Ovary (tissue), 9 donors: ENCODE results near the gene PARD3B. TPM values are rescaled to one million over a fixed set of nuclear protein-coding genes. Genes with fewer than 3 reads are reported as not detected.

Source experiments
- DNase-seq, 5 donors: peaks; one replicate each; pipeline ENCODE4 v3.0.0-alpha.2; 2019 to 2020
- H3K27ac ChIP-seq, 2 donors: fragments of 200-600 bp; one replicate each; pipeline versions ENCODE4 v1.5.1 to v1.8.0; 2019 to 2022
- H3K27me3 ChIP-seq: fragments of 200-600 bp; one replicate; pipeline ENCODE4 v1.8.0; 2022
- H3K36me3 ChIP-seq: fragments of 200-600 bp; sonication (generic); one replicate; pipeline ENCODE4 v1.5.1; 2019
- H3K4me1 ChIP-seq: one replicate; pipeline ENCODE4 v1.8.1; 2013; ENCODE audit warnings: mild to moderate bottlenecking, moderate library complexity; ENCODE audit not compliant: insufficient read depth
- H3K4me3 ChIP-seq: fragments of 200-600 bp; sonication (generic); one replicate; pipeline ENCODE4 v1.5.1; 2017
- H3K9me3 ChIP-seq, 2 donors: fragments of 200-600 bp in 1 of 2; sonication (generic) in 1 of 2; one replicate each; pipeline versions ENCODE4 v1.5.1 to v1.8.1; 2013 to 2019; ENCODE audit warnings: mild to moderate bottlenecking in 1 of 2, moderate library complexity in 1 of 2
- CTCF ChIP-seq, 3 donors: fragments of 450-650 bp in 2 of 3; fragments of 200-600 bp in 1 of 3; IDR thresholded peaks; one replicate each; pipeline versions ENCODE4 v1.5.1 to v1.8.0; 2016 to 2022; ENCODE audit warnings: antibody characterized with exemption in 3 of 3, mild to moderate bottlenecking in 1 of 3
- EP300 ChIP-seq: sonication (generic); formaldehyde crosslinking; IDR thresholded peaks from one replicate; pipeline ENCODE4 v1.6.1; 2017; ENCODE audit warnings: antibody characterized with exemption
- POLR2A ChIP-seq: fragments of 450-650 bp; IDR thresholded peaks from one replicate; pipeline ENCODE4 v1.6.1; 2017; ENCODE audit warnings: antibody characterized with exemption, mild to moderate bottlenecking, moderate library complexity
- WGBS, 3 donors: extraction: QIAGEN DNeasy Blood & Tissue Kit in 1 of 3; methylation state at CpG; one replicate each; pipeline versions ENCODE4 v1.1.5 to v1.1.7; 2013 to 2017; 5-methylcytosine and 5-hydroxymethylcytosine counted together
- intact Hi-C, 4 donors: fragments of 100-400 bp; cut with DNase I; formaldehyde crosslinking; loops; one replicate each; pipeline versions ENCODE4 v1.11.0 to v1.15.1; 2022 to 2023
- polyA plus RNA-seq, 2 donors: library from polyadenylated mRNA; stranded (reverse); fragments of 200-250 nt in 1 of 2; fragments of 350-450 nt in 1 of 2; fragmentation: Illumina TruSeq in 1 of 2; extraction: RNeasy Lipid Tissue Mini Kit (QIAGEN cat#74804) in 1 of 2; gene quantifications; one replicate each; pipeline ENCODE4 v1.2.3, GENCODE V29; 2013 to 2014
- total RNA-seq, 7 donors: library from RNA; depleted of rRNA in 2 of 7; stranded (reverse); fragments of >200 nt in 2 of 7; fragmentation: NEBNext Ultra II Directional in 3 of 7; extraction: Animal tissue kit (Norgen Biotek cat#: 25700) in 3 of 7; gene quantifications; one replicate each; pipeline versions ENCODE4 v1.1.0 to v1.2.4, GENCODE V29; 2016 to 2023
- donor health status: DM: no; HTN: no; CAD: no; lungs with moderate emphysema.
- donor health status: DM: no; HTN: no; CAD: no.
- donor health status: Bipolar disorder and iron deficiency.
- donor health status: DM: yes; HTN: yes; CAD: no.
- donor health status: DM: no; HTN: no; CAD: no.
- donor health status: DM: yes; HTN: yes; CAD: no.

Gene PARD3B
- total and polyA plus RNA-seq, 9 donors: 8.2 to 46.6 (median 28.7) TPM

- TF ChIP-seq CTCF (IDR thresholded peaks at IDR 0.05): no peak
- TF ChIP-seq POLR2A: no peak
- no peak for TF ChIP-seq EP300
- no peaks in the 10 kb centered on the region for H3K9me3 ChIP-seq
- 71 to 80% (median 79%) methylated on average over 7 of the region's 7 CpGs for WGBS, 3 donors
- H3K27ac ChIP-seq: no peak overlapping the region
- no peaks in the 10 kb centered on the region for H3K27me3 ChIP-seq
- no peaks in the 10 kb centered on the region for H3K36me3 ChIP-seq
- DNase-seq: no peak
- H3K4me3 ChIP-seq: no peak overlapping the region
- no peaks in the 10 kb centered on the region for H3K4me1 ChIP-seq
- intact Hi-C loops: no loop called here
Measured at GRCh38 chr2:204586444-204587180, 41.3 kb downstream of the PARD3B start.

- no peak overlapping the region for H3K4me3 ChIP-seq
- no peaks in the 10 kb centered on the region for H3K36me3 ChIP-seq
- intact Hi-C loops: no loop called here
- no peak for DNase-seq
- TF ChIP-seq CTCF (IDR thresholded peaks at IDR 0.05): no peak
- no peak for TF ChIP-seq POLR2A
- no peak for TF ChIP-seq EP300
- WGBS, 3 donors: 93 to 98% (median 93%) methylated on average over 3 of the region's 3 CpGs
- H3K27me3 ChIP-seq: no peaks in the 10 kb centered on the region
- H3K9me3 ChIP-seq: no peaks in the 10 kb centered on the region
- no peak overlapping the region for H3K27ac ChIP-seq
- no peaks in the 10 kb centered on the region for H3K4me1 ChIP-seq
Measured at GRCh38 chr2:204590063-204590462, 44.8 kb downstream of the PARD3B start.

- no peak overlapping the region for H3K4me3 ChIP-seq
- DNase-seq: no peak
- TF ChIP-seq EP300 (no peak), CTCF (IDR thresholded peaks at IDR 0.05) (no peak), POLR2A (no peak)
- no peaks in the 10 kb centered on the region for H3K36me3 ChIP-seq
- 84 to 100% (median 91%) methylated on average over 1 of the region's 1 CpG for WGBS, 3 donors
- no peaks in the 10 kb centered on the region for H3K9me3 ChIP-seq
- no peaks in the 10 kb centered on the region for H3K27me3 ChIP-seq
- intact Hi-C loops: no loop called here
- no peak overlapping the region for H3K27ac ChIP-seq
- no peaks in the 10 kb centered on the region for H3K4me1 ChIP-seq
Measured at GRCh38 chr2:204591225-204591624, 46.0 kb downstream of the PARD3B start.

DNA sequence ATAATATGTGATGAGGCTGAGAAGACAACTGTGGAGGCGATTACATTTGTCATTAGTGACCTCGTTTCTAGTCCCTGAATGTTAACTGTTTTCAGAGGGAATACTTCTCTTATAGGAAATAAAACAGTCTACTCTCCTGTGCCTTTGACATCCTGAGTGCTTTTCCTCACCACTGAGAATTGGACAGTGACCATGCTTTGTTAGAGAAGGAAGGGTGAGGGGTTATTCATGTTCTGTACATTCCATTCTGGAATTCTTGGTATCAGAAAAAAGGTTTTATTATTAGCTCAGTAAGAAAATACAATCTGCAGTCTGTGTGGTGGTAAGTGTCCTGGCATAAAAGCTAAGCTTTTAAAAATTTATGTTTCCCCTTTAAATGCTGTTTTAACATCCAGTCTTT, 58.8 kb downstream of the PARD3B start:
- H3K36me3 ChIP-seq: no peaks in the 10 kb centered on the region
- no peak overlapping the region for H3K27ac ChIP-seq
- no peak overlapping the region for H3K4me3 ChIP-seq
- no peak for DNase-seq
- peaks cover 17% of the 10 kb centered on the region for H3K4me1 ChIP-seq
- H3K27me3 ChIP-seq: no peaks in the 10 kb centered on the region
- no peaks in the 10 kb centered on the region for H3K9me3 ChIP-seq
- intact Hi-C loops: loop anchor here in 1 of 4 donors (5.0 kb wide), 1 partner anchor 57 kb away; the partner anchor contains the start of gene PARD3B
- no peak for TF ChIP-seq CTCF (IDR thresholded peaks at IDR 0.05)
- no peak for TF ChIP-seq EP300
- no peak for TF ChIP-seq POLR2A
- 15 to 28% (median 24%) methylated on average over 2 of the region's 2 CpGs for WGBS, 3 donors
